NCI-H1694 (cell line): Measurements from ENCODE around the gene MTOR.
A peak's percentile ranks its signal among the peaks of the same experiment; 100 is the strongest.
"Not testable (repeated sequence)": the region's sequence is repeated elsewhere in the genome, so short reads cannot be mapped to it uniquely, and the experiment has no call there.

Experiments used
- DNase-seq: peaks from one replicate; lab custom pipeline; 2025; lab: John Stamatoyannopoulos, UW

MTOR gene

DNA sequence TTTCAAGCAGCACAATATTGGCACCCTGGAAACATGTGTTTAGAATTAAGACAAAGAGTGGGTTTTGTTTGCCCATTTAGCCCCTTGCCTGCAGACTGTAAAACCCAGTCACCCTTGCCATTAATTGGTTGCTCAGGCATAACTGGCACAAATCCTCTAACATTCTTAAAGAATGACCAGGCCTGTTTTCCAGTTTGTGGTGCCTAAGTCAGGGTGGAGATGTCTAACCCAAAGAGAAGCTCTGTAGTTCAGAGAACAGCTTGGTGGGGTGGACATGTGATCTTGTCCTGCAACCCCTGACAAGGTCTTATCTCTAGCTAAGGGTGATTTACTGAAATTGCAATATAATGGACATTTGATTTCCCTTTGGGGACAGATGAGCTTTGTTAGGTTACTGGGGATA, 82.0 kb downstream of the MTOR start:
- no peak for DNase-seq

DNA sequence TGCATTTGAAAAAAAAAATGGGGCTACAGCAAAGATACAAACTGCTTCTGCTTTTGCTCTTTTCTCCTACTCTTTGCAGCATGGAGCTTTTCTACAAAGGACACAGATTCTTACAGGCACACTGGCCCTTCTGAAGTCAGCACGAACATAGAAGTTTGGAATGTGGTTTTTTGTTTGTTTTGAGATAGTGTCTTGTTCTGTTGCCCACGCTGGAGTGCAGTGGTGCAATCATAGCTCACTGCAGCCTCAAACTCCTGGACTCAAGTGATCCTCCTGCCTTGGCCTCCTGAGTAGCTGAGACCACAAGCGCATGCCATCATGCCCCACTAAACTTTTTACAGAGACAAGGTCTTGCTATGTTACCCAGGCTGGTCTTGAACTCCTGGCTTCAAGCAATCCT, 82.6 kb downstream of the MTOR start:
- not testable (repeated sequence) for DNase-seq

DNA sequence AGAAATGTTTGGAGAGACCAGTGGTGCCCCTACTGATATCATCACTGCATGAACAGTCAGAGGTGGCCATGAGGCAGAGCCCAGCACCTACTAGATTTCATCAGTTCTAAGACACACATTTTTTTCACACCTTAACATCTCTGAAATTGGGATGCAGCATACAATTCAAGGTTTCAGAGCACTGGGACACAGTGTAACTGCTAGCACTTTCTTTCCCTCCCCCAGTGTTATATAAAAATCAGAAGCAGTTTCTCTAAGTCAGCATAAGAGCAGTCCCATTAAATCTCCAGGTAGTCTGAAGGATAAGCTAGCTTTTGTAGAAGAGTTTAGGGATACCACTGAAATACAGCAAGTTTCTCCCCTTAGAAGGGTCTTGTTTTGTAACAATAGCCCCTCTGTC, 83.2 kb downstream of the MTOR start:
- DNase-seq, result no peak

GRCh38 chr1:11178021-11179015, 84.0 kb downstream of the MTOR start:
- DNase-seq, result peak; percentile 45

- DNase-seq, result no peak
Observed at GRCh38 chr1:11176081-11176706, 86.2 kb downstream of the MTOR start.

DNA sequence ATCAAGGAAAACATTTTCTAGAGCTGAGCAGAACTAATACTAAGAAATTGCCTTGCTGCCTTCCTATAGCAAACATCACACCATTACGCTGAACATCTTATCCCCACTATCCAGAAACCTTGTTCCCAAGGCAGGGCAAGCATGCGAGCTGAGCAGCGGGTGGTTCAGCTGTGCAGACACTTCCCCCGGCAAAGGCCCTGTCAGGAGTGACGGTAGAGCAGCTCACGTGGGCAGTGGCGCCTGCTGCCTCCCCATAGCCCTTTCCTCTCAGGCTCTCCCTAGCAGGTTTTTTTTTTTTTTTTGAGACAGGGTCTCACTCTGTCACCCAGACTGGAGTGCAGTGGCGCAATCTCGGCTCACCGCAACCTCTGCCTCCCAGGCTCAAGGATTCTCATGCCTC, 86.9 kb downstream of the MTOR start:
- no peak for DNase-seq

- no peak for DNase-seq
Observed at GRCh38 chr1:11174261-11174942, 87.9 kb downstream of the MTOR start.

DNA sequence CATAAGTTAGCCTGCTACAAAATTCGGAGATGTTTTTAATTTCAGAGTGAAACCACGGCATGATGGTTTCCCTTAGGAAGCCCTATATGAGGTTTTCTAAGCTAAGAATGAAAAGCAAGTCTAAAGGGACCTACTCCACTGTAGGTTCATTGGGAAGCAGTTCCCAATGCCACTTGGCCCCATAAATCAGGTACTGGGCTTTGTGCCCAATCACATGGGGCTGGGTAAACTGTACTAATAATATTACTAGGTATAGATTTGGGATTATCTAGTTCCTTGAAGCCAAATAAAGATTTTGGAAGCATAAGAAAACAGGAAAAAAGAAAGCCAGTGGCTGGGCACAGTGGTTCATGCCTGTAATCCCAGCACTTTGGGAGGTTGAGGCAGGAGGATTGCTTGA, 92.2 kb downstream of the MTOR start:
- DNase-seq, result no peak

GRCh38 chr1:11169202-11169601, 93.1 kb downstream of the MTOR start:
- no peak for DNase-seq

- DNase-seq, result no peak
Observed at GRCh38 chr1:11168731-11169130, 93.6 kb downstream of the MTOR start.

DNA sequence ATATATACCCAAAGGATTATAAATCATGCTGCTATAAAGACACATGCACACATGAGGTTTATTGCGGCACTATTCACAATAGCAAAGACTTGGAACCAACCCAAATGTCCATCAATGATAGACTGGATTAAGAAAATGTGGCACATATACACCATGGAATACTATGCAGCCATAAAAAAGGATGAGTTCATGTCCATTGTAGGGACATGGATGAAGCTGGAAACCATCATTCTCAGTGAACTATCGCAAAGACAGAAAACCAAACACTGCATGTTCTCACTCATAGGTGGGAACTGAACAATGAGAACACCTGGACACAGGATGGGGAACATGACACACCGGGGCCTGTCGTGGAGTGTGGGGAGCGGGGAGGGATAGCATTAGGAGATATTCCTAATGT, 95.6 kb downstream of the MTOR start:
- DNase-seq, result not testable (repeated sequence)

DNA sequence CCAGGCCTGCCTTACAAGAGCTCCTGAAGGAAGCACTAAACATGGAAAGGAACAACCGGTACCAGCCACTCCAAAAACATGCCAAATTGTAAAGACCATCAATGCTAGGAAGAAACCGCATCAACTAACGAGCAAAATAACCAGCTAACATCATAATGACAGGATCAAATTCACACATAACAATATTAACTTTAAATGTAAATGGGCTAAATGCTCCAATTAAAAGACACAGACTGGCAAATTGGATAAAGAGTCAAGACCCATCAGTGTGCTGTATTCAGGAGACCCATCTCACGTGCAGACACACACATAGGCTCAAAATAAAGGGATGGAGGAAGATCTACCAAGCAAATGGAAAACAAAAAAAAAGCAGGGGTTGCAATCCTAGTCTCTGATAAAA, 99.6 kb downstream of the MTOR start:
- DNase-seq, result not testable (repeated sequence)

- no peak for DNase-seq
Observed at GRCh38 chr1:11158720-11159321, 103.5 kb downstream of the MTOR start.

GRCh38 chr1:11158291-11158690, 104.1 kb downstream of the MTOR start:
- DNase-seq, result no peak

DNA sequence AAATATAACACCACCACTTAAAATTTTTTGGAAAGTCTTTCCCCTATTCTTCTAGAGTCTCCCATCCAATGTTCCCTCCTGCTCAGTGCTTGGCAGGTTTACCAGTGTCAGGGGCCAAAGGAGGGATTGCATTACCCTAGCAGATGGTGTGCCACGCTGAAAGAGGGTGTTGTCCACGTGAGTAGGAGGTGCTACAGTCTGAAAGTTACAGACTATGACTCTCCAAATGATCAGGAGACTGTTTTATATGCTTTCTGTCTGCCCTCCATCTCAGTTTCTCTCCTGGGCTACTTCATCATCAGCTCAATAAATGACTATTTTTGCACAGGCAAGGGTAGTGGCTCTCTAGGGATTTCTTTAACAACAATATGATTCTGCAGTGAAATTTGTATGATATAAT, 104.5 kb downstream of the MTOR start:
- DNase-seq, result peak; percentile 77

GRCh38 chr1:11157394-11157793, 105.0 kb downstream of the MTOR start:
- DNase-seq, result no peak

DNA sequence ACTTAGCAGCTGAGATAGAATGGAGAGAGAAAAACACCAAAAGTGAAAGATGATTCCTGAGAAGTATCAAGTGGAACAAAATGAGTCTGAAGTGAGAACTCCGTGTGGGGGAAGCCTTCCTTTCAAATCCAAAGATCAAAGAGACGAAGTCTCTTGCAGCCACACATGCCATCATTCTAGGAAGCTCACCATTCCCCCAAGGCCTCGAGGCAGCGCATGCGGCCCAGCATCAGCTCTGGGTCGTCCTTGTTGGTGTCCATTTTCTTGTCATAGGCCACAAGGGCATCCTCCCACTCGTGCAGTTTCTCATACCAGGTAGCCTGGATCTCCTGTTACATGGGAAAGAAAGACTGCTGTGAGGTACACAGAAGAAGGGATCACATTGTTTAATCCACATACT, 105.4 kb downstream of the MTOR start:
- no peak for DNase-seq

DNA sequence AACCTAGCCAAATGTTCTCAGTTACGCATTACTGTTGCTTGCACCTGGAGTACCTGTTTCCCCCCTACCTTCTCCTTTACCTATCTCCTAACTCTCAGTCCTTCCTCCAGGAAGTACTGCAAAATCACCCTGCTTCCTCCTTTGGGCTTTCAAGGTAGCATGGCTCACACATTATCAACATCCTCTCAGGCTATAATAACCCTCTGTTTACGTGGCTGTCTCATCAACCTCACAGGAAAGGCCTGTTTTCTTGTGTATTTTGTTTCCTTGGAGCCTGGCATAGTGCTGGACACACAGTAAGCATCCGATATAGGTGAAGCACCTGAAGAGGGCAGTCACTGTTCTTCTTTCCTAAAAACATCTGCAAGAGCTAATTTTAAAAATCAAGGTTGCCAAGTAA, 105.9 kb downstream of the MTOR start:
- no peak for DNase-seq

DNA sequence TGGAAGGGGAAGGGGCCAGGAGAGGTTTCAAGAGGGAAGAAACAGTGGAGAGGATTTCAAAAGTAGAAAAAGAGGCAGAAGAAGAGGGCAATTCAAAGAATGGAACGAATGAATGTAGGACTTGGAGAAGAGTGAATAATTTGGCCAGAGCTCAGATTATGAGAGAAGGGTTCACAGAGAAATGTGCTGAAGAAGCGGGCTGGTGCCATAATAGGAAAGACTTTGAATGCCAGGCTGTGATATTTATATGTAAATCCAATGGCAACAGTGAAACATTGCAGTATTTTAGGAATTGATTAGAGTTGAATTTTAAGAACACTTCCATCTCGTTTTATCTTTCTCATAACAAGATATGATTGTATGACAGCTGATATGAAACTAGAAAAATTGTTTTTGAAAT, 109.2 kb downstream of the MTOR start:
- DNase-seq, result no peak

DNA sequence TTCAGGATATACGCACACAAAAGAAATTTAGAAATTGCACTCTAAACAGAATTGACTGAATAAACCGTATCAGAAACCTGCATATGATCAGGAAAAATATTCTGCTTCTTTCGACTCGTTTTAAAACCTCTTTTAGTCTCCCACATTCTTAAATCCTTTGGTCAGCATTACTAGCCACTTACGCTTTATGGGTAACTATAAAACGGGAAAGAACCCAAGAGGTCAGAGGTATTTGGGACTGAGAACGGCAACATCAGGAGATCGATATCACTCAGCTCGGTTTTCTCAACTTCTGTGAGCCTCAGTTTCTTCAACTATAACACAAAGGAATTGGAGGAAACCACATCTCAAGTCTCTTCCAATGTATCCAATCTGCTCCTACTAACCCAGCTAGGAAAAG, 109.6 kb downstream of the MTOR start:
- no peak for DNase-seq

DNA sequence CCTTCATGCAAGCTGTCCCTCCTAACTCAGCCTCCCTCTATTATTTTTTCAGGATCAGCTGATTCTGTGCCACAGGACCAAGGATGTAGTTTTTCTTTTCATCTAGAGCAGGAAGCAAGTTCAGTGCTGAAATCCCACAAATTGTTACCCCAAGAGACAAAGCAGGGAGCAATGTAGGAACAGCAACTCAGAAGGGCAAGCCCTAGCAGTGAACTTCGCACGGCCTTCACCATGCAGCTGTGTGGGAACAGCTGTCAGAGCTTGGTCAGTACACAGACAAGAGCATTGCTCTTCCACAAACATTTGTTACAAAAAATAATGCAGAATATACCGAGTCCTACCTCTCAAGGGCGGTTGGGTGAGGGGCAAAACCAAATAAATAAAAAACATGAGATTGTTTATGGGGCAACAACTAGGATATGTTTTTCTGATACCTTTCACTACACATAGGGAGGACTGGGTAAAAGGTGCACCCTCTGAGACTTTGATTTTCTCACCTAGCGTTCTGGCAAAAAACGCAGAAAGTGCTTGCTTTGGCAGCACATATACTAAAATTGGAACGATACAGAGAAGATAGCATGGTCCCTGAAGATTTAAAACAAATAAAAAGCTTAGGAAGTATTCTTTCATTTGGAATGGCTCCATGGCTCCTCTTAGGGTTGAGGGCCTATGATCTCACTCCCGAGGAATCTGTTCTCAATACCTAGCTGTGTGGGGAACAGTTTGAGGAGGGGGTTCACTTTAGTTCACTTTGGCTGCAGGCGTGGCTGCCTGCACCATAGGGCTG, 110.3 kb downstream of the MTOR start:
- no peak for DNase-seq

GRCh38 chr1:11151114-11151513, 111.2 kb downstream of the MTOR start:
- DNase-seq, result no peak
